ENCODE results near the gene PLCB4. TPM values are rescaled to one million over a fixed set of nuclear protein-coding genes. Genes with fewer than 3 reads are reported as not detected.

Gene PLCB4
- total RNA-seq, 1 donor from 2014 or later = 21.2 TPM

DNA sequence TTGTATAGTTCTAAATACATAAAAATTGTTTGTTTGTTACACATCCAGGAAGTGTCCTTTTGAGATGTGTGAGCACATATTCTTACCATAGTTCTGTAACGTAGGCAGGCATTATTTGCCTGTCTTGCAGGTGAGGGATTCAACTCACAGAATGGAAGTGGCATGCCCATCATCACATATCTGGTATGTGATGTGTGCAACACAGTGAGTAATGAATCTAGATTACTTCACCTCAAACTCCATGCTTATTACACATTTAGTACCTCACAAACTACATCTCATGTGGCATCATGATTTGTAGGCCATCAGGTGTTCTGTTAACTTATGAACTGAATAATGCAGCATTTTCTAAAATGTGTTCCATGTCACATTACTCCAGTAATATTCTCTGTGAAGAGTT, 181.6 kb downstream of the PLCB4 start:
- no peak overlapping the region for H3K27ac Mint-ChIP-seq
- no peak overlapping the region for H3K4me3 Mint-ChIP-seq
- H3K36me3 Mint-ChIP-seq = no peaks in the 10 kb centered on the region
- no peaks in the 10 kb centered on the region for H3K9me3 Mint-ChIP-seq
- H3K27me3 Mint-ChIP-seq = no peaks in the 10 kb centered on the region
- no peak for TF ChIP-seq CTCF (conservative IDR thresholded peaks at IDR 0.05)
- H3K4me1 Mint-ChIP-seq (ENCODE audit: unreplicated experiment) = no peaks in the 10 kb centered on the region
- DNase-seq (ENCODE audit: extremely low spot score, unreplicated experiment) = no peak

GRCh38 chr20:9253006-9253539, 184.2 kb downstream of the PLCB4 start:
- H3K4me1 Mint-ChIP-seq (ENCODE audit: unreplicated experiment) = no peaks in the 10 kb centered on the region
- DNase-seq (ENCODE audit: extremely low spot score, unreplicated experiment) = no peak
- H3K27me3 Mint-ChIP-seq = no peaks in the 10 kb centered on the region
- no peak overlapping the region for H3K4me3 Mint-ChIP-seq
- TF ChIP-seq CTCF (conservative IDR thresholded peaks at IDR 0.05) = no peak
- no peaks in the 10 kb centered on the region for H3K36me3 Mint-ChIP-seq
- H3K27ac Mint-ChIP-seq = no peak overlapping the region
- no peaks in the 10 kb centered on the region for H3K9me3 Mint-ChIP-seq

DNA sequence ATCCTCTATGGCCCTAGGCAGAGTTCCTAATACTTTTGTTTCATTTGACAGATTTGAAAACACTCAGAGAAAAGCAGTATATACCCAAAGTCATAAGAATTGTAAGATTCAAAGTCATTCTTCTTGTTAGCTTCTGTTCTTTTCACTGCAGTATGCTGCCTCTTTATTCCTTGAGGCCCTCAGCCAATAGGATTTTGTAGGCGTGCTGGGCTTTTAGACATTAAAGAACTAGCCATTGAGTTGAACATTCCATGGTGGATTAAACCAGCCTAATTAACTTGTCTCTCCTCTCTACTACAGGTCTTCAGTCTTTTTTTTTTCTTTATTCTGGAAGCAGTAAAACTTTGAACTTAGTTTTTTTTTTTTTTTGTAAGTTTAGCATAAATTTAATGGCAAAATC, 186.3 kb downstream of the PLCB4 start:
- no peak for DNase-seq (ENCODE audit: extremely low spot score, unreplicated experiment)
- H3K27me3 Mint-ChIP-seq = no peaks in the 10 kb centered on the region

DNA sequence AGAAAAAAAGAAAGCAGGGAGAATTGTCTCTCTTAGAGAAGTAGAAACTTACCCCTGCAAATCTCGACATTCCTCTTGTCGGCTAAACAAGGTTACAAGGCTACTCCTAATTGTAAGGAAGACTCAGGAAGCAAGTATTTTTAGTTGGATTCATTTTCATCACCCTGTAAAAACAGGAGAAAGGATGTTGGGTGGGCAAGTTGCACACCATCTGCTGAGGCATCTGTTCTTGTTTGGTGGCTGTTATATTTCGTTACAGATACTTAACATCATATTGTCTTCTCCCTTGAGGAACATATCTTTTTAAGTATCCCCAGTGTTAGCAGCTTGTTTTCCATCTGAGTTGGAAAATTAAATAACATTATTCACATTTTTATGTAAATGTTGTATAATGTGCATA, 187.5 kb downstream of the PLCB4 start:
- Mint-ChIP-seq H3K27me3 (no peaks in the 10 kb centered on the region), H3K9me3 (no peaks in the 10 kb centered on the region), H3K4me3 (no peak overlapping the region), H3K4me1 (ENCODE audit: unreplicated experiment) (no peaks in the 10 kb centered on the region), H3K36me3 (no peaks in the 10 kb centered on the region), H3K27ac (no peak overlapping the region)
- TF ChIP-seq CTCF (conservative IDR thresholded peaks at IDR 0.05) = no peak
- DNase-seq (ENCODE audit: extremely low spot score, unreplicated experiment) = no peak

More for the DNA sequence above, 186.3 kb downstream of the PLCB4 start:
- TF ChIP-seq CTCF (conservative IDR thresholded peaks at IDR 0.05) = no peak
- H3K27ac Mint-ChIP-seq = no peak overlapping the region
- H3K36me3 Mint-ChIP-seq = no peaks in the 10 kb centered on the region
- H3K4me3 Mint-ChIP-seq = no peak overlapping the region
- no peaks in the 10 kb centered on the region for H3K9me3 Mint-ChIP-seq
- H3K4me1 Mint-ChIP-seq (ENCODE audit: unreplicated experiment) = no peaks in the 10 kb centered on the region

- no peaks in the 10 kb centered on the region for H3K9me3 Mint-ChIP-seq
- DNase-seq (ENCODE audit: extremely low spot score, unreplicated experiment) = no peak
- no peak for TF ChIP-seq CTCF (conservative IDR thresholded peaks at IDR 0.05)
- H3K4me1 Mint-ChIP-seq (ENCODE audit: unreplicated experiment) = peaks cover 8% of the 10 kb centered on the region
- no peak overlapping the region for H3K27ac Mint-ChIP-seq
- no peak overlapping the region for H3K4me3 Mint-ChIP-seq
- no peaks in the 10 kb centered on the region for H3K36me3 Mint-ChIP-seq
- H3K27me3 Mint-ChIP-seq = no peaks in the 10 kb centered on the region
Measured at GRCh38 chr20:9258901-9259300, 190.0 kb downstream of the PLCB4 start.

- H3K27me3 Mint-ChIP-seq = no peaks in the 10 kb centered on the region
- H3K4me3 Mint-ChIP-seq = no peak overlapping the region
- no peaks in the 10 kb centered on the region for H3K9me3 Mint-ChIP-seq
- DNase-seq (ENCODE audit: extremely low spot score, unreplicated experiment) = no peak
- no peak overlapping the region for H3K27ac Mint-ChIP-seq
- H3K4me1 Mint-ChIP-seq (ENCODE audit: unreplicated experiment) = peaks cover 8% of the 10 kb centered on the region
- TF ChIP-seq CTCF (conservative IDR thresholded peaks at IDR 0.05) = no peak
- no peaks in the 10 kb centered on the region for H3K36me3 Mint-ChIP-seq
Measured at GRCh38 chr20:9260027-9260426, 191.1 kb downstream of the PLCB4 start.

All from type B pancreatic cell (in vitro differentiated cells).